GM19328 (cell line): ENCODE results near the gene ZIC4.

ENCODE experiments used
- ATAC-seq: cut with Tn5 transposase; IDR thresholded peaks from one replicate; pipeline ENCODE4 v1.9.1; 2021; ENCODE audit warnings: mild to moderate bottlenecking, moderate library complexity; ENCODE audit not compliant: unreplicated experiment

Gene ZIC4

DNA sequence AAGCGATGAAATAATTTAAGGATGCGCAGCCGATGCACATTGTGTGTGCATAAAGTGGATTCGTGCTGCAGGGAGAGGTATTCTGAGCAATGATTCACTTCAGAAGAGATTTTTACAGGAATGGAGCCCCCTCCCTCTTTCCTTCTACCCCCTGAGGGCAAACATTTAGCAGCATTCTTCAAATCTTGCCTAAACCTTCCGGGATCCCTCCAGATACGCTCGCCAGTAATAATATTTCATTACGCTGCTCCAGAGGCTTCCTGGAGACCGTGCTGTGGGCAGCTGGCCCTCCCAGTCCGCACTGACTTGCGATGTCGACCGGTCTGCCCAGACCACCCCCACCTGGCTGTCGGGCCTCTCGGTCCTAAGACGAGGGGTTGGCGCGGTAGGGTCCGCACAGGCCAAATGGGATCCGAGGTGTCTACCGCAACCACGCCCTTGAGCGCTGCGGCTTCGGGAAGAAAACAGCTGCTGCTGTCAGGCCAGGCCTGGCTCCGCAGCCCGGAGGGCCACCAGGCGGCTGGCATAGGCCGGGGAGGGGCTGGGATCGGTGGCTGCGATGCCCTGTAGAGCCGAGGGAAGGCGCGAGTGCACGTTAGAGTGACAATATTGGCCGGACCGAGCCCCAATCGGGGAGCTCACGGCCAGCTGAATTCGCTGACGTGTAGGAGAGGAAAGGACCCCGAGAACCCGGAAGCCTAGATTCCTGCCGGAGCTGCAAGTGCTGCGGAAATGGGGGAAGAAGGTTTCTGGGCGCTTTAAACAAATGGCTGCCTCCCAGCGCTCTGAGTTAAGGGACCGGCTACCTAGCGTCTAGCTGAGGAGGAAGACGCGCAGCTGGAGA lies 14.3 kb downstream of the ZIC4 start:
- no peak for ATAC-seq

DNA sequence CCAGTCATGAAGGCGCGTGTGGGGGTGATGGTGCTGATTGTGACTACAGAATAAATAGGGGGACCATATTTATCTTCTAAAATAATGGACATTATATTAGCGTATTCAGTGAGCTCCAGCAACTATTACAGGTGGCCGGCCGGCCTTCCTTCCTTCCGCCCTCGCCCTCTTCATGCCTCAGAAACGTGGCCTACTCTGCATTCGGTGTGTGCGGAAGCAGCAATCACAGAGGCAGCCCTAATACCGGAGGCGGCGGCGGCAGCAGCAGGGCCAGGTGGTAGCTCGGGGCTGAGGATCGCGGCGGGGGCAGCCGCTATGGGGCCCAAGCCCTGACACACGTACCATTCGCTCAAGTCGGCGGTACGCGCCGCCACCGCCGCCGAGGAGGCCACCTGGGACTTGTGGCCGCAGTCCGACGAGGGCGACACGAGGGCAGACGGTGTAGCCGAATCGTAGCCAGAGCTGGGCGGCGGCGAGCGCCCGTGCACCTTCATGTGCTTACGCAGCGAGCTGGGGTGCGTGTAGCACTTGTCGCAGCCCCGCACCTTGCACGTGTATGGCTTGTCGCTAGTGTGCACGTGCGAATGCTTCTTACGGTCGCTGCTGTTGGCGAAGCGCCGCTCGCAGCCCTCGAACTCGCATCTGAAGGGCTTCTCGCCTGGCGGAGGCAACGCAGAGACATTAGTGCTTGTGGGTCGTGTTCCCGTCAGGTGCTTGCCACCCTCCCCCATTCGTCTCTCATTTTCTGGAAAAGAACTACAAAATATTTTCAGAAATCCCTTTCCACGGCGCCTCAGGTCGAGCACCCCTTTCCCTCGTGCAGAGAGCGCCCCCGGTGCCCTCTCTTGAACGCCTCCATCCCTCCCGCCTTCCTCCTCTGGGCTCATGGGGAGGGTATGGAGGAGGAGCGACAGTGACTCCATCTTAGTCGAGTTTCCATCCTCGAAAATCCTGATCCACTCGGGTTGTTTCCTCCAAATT lies 15.5 kb downstream of the ZIC4 start:
- ATAC-seq, result no peak

- ATAC-seq, result no peak
These were observed 16.6 kb downstream of the ZIC4 start for GRCh38 chr3:147389717-147390116.

GRCh38 chr3:147388700-147389580 lies 17.4 kb downstream of the ZIC4 start:
- ATAC-seq, result no peak

DNA sequence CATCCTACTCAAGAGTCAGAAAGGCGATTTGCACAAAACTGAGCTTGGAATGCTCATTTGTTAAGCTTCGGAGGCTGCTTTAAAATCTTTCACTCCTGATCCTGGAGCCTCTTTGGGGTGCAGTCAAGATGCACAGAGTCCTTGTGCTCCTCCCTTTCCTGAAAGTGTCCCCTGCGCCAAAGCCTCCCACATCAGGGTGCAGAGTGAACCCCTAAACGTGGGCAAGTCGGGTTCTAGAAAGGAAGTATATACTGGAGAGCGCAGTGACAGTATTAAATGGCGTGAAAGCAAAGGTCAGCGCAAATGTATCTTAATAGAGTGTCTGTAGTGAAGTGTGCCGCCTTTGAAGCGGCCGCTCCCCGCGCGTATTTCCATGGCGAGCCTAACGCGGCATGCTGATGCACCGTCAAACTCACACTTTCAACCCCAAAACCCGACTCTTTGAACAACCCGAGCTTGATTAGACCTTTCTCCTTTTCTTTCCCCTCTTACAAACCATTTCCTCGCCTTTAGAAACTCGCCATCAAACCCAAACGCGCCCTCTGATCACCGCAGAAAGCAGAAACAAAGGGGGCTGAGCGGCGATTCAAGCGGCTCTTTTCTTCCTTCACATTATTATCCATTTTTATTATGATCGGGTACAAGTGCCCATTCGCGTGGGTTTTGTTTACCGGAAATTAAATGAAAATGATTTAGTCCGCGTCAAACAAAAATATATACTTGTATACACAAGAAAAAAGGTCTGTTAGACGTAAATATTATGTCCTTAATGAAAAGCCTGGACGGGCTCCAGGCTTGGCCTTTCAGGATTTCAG lies 18.3 kb downstream of the ZIC4 start:
- ATAC-seq, result no peak

DNA sequence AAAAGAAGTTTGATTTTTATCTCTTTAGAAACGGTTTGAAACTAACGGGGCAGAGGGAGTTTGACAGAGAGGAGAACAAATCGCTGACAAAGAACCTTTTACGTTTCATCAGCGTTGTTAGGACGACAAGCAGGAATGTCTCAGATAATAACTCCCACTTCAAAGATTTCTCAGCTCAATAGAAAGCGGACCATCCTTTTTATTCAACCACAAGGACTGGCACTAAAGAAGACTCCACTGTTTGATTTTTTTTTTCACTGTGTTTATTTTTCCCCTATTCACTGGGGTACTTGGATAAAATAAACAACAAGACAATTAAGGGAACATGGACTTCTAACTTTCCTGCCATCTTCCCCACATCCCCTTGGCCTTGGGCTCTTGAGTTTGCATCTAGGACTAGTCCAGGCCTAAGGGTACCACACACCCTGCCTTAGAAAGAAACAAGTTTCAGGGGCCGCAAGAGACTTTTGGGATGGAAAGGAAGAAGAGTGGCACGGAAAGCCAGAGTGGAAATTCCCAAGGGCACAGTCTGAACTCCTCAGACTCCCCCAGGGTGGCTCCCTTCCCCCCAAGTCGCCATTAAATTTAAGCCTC lies 19.0 kb downstream of the ZIC4 start:
- no peak for ATAC-seq

GRCh38 chr3:147385059-147386012 lies 21.0 kb downstream of the ZIC4 start:
- ATAC-seq, result no peak

GRCh38 chr3:147384210-147385058 lies 21.9 kb downstream of the ZIC4 start:
- no peak for ATAC-seq

GRCh38 chr3:147383617-147384016 lies 22.7 kb downstream of the ZIC4 start:
- ATAC-seq, result no peak

- ATAC-seq, result no peak
These were observed 24.7 kb downstream of the ZIC4 start for GRCh38 chr3:147381596-147381995.

DNA sequence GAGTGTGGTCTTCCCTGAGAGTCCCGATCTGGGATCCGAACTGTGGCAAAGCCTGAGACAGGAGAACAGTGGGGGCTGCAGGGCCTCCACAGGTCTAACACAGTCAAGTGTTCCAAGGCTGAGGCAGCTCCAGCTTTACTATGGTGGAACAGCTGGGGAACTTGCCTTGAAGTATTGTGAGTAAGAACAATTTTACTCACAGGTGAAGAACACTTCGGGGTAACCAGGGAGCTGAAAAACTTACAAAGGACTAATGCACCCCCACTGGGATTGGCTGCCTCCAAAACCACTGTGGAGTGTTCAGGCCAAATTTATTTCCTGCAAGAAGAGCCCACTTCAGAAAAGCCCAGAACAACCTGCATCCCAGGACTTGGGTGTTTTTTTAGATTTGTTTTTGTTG lies 25.4 kb downstream of the ZIC4 start:
- no peak for ATAC-seq

- no peak for ATAC-seq
These were observed 25.9 kb downstream of the ZIC4 start for GRCh38 chr3:147380387-147380951.

GRCh38 chr3:147379651-147380050 lies 26.7 kb downstream of the ZIC4 start:
- ATAC-seq, result no peak

GRCh38 chr3:147377412-147378367 lies 28.7 kb downstream of the ZIC4 start:
- ATAC-seq, result no peak

DNA sequence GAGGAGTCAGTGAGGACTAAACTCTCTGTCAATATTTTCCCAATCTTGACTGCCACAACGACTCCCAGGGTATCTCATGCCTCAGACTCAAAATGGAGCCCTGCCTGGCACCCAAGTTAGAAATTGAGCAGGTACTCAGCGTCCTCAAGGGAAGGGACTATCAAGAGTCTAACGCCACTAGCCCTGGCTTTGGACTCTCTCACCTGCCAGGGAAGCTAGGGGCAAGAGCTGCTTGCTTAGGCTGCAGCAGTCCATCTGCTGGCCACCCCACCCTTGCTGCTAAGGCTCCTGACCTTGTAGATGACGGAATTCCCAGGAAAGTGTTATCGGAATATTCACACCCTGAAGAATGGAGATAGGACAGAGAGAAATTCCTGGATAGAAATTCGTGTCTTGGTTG lies 33.0 kb downstream of the ZIC4 start:
- no peak for ATAC-seq

DNA sequence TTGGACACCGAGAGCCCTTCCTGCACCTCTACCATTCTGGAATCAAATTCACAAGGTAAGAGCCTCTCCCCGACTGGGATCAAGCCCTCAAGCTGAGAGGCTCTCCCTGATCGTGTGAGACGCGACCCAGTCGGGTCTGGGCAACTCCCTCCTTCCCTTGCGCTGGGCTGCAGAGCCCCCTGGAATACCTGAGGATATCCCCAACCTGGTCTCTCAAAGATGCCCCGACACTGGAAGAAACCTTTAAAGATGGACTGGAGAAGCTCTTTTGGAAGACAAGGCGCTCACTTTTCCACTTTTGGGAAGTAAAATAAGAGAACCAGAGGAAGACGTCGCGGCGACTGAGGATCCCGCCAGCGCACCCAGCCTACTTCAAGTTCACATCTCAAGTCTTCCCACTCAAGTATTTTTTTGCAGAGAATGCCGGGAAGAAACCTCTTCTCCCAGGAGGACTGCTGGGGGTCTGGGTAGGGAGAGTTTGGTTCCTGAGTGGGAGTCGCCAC lies 33.8 kb downstream of the ZIC4 start:
- no peak for ATAC-seq
